Activated T-helper 2 cell treated with anti-CD3 and anti-CD28 coated beads, Interferon-gamma antibody, Interleukin-2, Interleukin-4, amounts not matched to agents 10 μg/mL and 5 μg/mL and 100 μg/mL, durations not matched to agents 14 hours and 24 hours and 36 hours (primary cell): ENCODE measurements around the gene CFAP141. TPM values are rescaled to one million over a fixed set of nuclear protein-coding genes. Genes with fewer than 3 reads are reported as not detected.

Experiments
- DNase-seq: peaks from one replicate; pipeline ENCODE4 v3.0.0; 2021; ENCODE audit warnings: low spot score
- H3K27ac Mint-ChIP-seq: one replicate; pipeline ENCODE4 v1.8.0; 2021; ENCODE audit warnings: mixed read lengths
- H3K27me3 Mint-ChIP-seq: one replicate; pipeline ENCODE4 v1.8.0; 2021; ENCODE audit warnings: low read depth, mixed read lengths
- H3K36me3 Mint-ChIP-seq: one replicate; pipeline ENCODE4 v1.8.0; 2021; ENCODE audit warnings: low read depth, mixed read lengths
- H3K4me1 Mint-ChIP-seq: one replicate; pipeline ENCODE4 v1.8.0; 2021; ENCODE audit warnings: low read depth, mixed read lengths
- H3K4me3 Mint-ChIP-seq: one replicate; pipeline ENCODE4 v1.8.0; 2021; ENCODE audit warnings: low read depth, mild to moderate bottlenecking, moderate library complexity, mixed read lengths
- H3K9me3 Mint-ChIP-seq: one replicate; pipeline ENCODE4 v1.8.0; 2021; ENCODE audit warnings: mixed read lengths
- intact Hi-C: fragments of 100-400 bp; cut with micrococcal nuclease; formaldehyde crosslinking; loops from one replicate; pipeline ENCODE4 v1.15.1; 2023
- total RNA-seq: library from RNA; stranded (reverse); gene quantifications from 2 replicates; pipeline ENCODE4 v1.2.3, GENCODE V29; 2022

The CFAP141 gene
- total RNA-seq, 1 donor from 2014 or later = not detected

DNA sequence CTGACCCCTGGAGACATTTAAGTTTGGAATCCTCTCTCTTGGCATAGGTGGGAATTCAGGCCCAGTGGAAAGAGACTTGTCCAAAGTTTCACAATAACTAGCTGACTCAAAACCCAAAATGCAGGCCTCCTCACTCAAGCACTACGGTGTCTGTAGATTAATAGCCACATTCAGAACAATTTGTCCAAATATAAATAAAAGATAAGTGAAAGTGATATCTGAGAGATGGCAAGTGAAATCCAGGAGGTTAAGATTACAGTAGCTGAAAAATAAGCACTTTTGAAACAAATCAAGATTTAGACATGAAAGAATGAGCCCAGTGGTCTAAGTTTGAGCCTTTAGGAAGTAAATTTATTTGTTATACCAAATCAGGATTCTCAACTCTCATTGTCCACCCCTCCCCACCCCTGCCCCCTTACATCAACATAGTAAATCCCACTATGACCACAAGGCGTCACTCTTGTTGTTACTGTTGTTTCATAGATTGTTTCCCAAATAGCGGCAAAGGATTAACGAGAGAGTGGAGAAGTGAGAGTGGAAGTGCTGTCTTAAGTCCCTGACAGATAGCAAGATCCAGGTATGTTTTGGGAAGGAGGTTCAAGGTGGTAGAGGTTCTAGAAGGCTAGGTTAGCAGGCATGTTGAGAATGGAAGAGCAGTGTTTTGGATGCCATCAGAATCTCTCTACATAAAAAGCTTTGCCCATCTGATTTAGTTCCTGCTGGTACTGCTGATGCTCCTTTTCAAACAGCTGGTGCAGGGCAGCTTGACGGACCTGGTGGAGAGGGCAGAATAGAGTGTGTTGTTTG, 7.2 kb downstream of the CFAP141 start:
- Mint-ChIP-seq H3K36me3 (no peaks in the 10 kb centered on the region), H3K4me1 (no peaks in the 10 kb centered on the region), H3K9me3 (no peaks in the 10 kb centered on the region), H3K27me3 (peaks cover 5% of the 10 kb centered on the region), H3K4me3 (no peak overlapping the region), H3K27ac (no peak overlapping the region)
- DNase-seq = no peak
- intact Hi-C loops = loop anchor here (1.0 to 5.0 kb wide), 2 partner anchors 73 to 138 kb away; partner anchors contain the start of gene HAX1

- peaks cover 3% of the 10 kb centered on the region for H3K4me1 Mint-ChIP-seq
- H3K36me3 Mint-ChIP-seq = no peaks in the 10 kb centered on the region
- H3K27me3 Mint-ChIP-seq = peaks cover 34% of the 10 kb centered on the region
- H3K27ac Mint-ChIP-seq = no peak overlapping the region
- no peaks in the 10 kb centered on the region for H3K9me3 Mint-ChIP-seq
- no peak overlapping the region for H3K4me3 Mint-ChIP-seq
- no peak for DNase-seq
- intact Hi-C loops = no loop called here
Observed at GRCh38 chr1:154193821-154194220, 12.3 kb downstream of the CFAP141 start.

DNA sequence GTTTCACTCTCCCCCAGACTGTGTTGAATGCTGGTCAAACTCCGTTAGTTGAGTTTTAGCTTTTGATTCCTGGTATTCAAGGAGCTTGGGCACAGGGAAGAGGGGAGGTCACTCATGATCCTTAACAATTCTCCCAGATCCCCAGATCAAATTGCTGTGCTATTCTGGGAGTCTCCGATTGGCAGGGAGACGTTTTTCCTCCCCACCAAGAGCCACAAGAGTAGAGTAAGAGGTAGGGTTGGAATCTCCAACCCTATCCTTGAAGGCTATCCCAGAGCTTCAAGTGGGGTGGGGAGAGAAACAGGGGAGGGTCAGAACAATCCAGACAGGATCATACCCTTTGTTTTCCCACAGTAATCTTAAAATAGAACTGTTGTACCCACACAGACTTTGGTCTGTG, 13.7 kb downstream of the CFAP141 start:
- H3K4me3 Mint-ChIP-seq = no peak overlapping the region
- intact Hi-C loops = no loop called here
- no peaks in the 10 kb centered on the region for H3K36me3 Mint-ChIP-seq
- H3K27me3 Mint-ChIP-seq = peaks cover 37% of the 10 kb centered on the region
- DNase-seq = no peak
- peaks cover 3% of the 10 kb centered on the region for H3K4me1 Mint-ChIP-seq
- H3K9me3 Mint-ChIP-seq = no peaks in the 10 kb centered on the region
- no peak overlapping the region for H3K27ac Mint-ChIP-seq

- Mint-ChIP-seq H3K36me3 (no peaks in the 10 kb centered on the region), H3K4me3 (no peak within 1 kb of the TSS), H3K4me1 (peaks cover 3% of the 10 kb centered on the region), H3K27me3 (peaks cover 37% of the 10 kb centered on the region), H3K27ac (no peak within 1 kb of the TSS), H3K9me3 (no peaks in the 10 kb centered on the region)
- intact Hi-C loops = no loop called here
- no peak for DNase-seq
Observed at GRCh38 chr1:154191990-154192461, 14.1 kb downstream of the CFAP141 start, which contains the start of gene TPM3. Gene TPM3, minus strand, starts transcription at chr1:154192100. Its CDS starts 82 bp downstream, at chr1:154192018.

DNA sequence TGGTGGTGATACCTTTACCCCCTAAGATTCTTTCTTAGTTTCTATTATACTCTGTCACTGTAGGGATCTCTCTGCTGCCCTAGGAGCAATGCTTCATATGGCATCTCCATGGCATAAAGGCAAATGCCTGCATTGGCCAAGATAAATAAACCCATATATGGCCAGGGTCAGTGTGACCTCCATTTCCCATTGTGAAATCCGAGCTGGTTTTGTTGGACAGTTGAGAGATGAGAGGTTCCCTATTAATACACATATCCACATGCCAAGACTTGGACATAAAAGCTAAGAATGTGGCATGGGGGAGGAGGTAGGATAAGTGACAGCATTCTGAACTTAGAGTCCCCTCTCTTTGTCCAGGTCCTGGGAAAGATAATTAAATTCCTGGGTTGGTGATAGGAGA, 15.6 kb downstream of the CFAP141 start:
- peaks cover 37% of the 10 kb centered on the region for H3K27me3 Mint-ChIP-seq
- intact Hi-C loops = no loop called here

GRCh38 chr1:154186852-154187501, 19.2 kb downstream of the CFAP141 start:
- Mint-ChIP-seq H3K36me3 (peaks cover 7% of the 10 kb centered on the region), H3K27ac (no peak overlapping the region), H3K9me3 (no peaks in the 10 kb centered on the region), H3K4me3 (no peak overlapping the region), H3K4me1 (peaks cover 14% of the 10 kb centered on the region), H3K27me3 (peaks cover 16% of the 10 kb centered on the region)
- intact Hi-C loops = loop anchor here (1.0 kb wide), 1 partner anchor 85 kb away; the partner anchor contains the start of gene HAX1
- no peak for DNase-seq

More for the DNA sequence above, 15.6 kb downstream of the CFAP141 start:
- no peaks in the 10 kb centered on the region for H3K36me3 Mint-ChIP-seq
- H3K9me3 Mint-ChIP-seq = no peaks in the 10 kb centered on the region
- no peak overlapping the region for H3K4me3 Mint-ChIP-seq
- H3K27ac Mint-ChIP-seq = no peak overlapping the region
- DNase-seq = no peak
- peaks cover 12% of the 10 kb centered on the region for H3K4me1 Mint-ChIP-seq

GRCh38 chr1:154186177-154186576, 20.0 kb downstream of the CFAP141 start:
- no peak overlapping the region for H3K4me3 Mint-ChIP-seq
- intact Hi-C loops = loop anchor here (1.0 kb wide), 1 partner anchor 86 kb away; the partner anchor contains the start of gene HAX1
- no peaks in the 10 kb centered on the region for H3K9me3 Mint-ChIP-seq
- peak; percentile 56 for DNase-seq
- H3K27me3 Mint-ChIP-seq = peaks cover 8% of the 10 kb centered on the region
- H3K4me1 Mint-ChIP-seq = peaks cover 19% of the 10 kb centered on the region
- H3K36me3 Mint-ChIP-seq = peaks cover 15% of the 10 kb centered on the region
- no peak overlapping the region for H3K27ac Mint-ChIP-seq

DNA sequence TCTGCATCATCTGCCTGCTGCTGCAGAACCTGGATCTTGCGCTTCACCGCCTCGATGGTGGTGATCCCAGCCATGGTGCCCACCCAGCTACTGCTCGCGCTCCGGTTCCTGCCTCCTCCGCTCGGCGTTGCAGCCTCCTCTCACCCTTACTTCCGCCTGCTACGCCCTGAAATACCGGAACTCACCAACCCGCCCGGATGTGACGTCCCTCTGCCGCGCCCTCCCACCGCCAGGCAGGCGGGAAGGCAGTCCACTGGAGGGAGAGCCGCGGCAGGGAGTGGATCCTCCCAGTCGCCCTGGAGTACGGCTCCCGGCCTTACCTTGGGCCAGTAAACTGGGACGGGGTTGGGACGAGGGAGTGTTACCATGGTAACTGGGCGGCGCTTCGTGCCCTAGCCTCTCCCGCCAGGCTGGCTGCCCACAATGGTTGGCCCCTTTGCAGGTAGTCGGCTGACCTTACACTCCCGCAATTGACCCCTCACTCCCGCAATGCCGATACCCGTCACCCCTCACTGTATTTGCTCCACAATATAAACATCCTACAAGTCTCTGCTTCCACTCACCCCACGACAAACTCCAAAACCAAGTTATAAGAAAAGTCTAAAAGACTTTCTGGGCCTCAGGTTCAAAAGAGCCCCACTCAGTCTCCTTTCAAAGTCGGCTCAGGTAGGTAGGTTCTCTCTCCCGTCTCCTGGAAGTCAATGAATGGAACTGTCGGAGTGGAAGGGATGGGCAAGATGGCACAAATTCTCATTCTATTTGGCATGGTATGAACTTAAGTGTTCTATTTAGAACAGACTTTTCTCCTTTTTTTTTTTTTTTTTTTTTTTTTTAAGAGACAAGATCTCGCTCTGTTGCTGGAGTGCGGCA, 22.9 kb downstream of the CFAP141 start:
- Mint-ChIP-seq H3K4me3 (peak overlapping the region; percentile 99), H3K4me1 (peaks cover 43% of the 10 kb centered on the region), H3K27me3 (peaks cover 3% of the 10 kb centered on the region), H3K9me3 (no peaks in the 10 kb centered on the region), H3K36me3 (peaks cover 40% of the 10 kb centered on the region), H3K27ac (peak overlapping the region; percentile 98)
- intact Hi-C loops = loop anchor here (2.0 to 5.0 kb wide), 3 partner anchors 144 to 512 kb away; partner anchors contain the start of genes ATP8B2, ILF2 and RPS27
- DNase-seq = peak; percentile 93

- H3K36me3 Mint-ChIP-seq = peaks cover 47% of the 10 kb centered on the region
- DNase-seq = peak; percentile 80
- H3K4me3 Mint-ChIP-seq = peak overlapping the region; percentile 99
- intact Hi-C loops = loop anchor here (1.0 to 5.0 kb wide), 8 partner anchors 11 to 512 kb away; partner anchors contain the start of genes ATP8B2, HAX1, ILF2 and RPS27
- H3K27me3 Mint-ChIP-seq = no peaks in the 10 kb centered on the region
- H3K9me3 Mint-ChIP-seq = no peaks in the 10 kb centered on the region
- H3K4me1 Mint-ChIP-seq = peaks cover 50% of the 10 kb centered on the region
- H3K27ac Mint-ChIP-seq = peak overlapping the region; percentile 98
Observed at GRCh38 chr1:154182344-154183045, 23.6 kb downstream of the CFAP141 start.

GRCh38 chr1:154181944-154182343, 24.2 kb downstream of the CFAP141 start:
- no peak for DNase-seq
- no peaks in the 10 kb centered on the region for H3K27me3 Mint-ChIP-seq
- no peaks in the 10 kb centered on the region for H3K9me3 Mint-ChIP-seq
- intact Hi-C loops = loop anchor here (1.0 to 5.0 kb wide), 8 partner anchors 11 to 511 kb away; partner anchors contain the start of genes ATP8B2, HAX1, ILF2 and RPS27
- peak overlapping the region; percentile 99 for H3K4me3 Mint-ChIP-seq
- H3K36me3 Mint-ChIP-seq = peaks cover 53% of the 10 kb centered on the region
- peaks cover 55% of the 10 kb centered on the region for H3K4me1 Mint-ChIP-seq
- H3K27ac Mint-ChIP-seq = peak overlapping the region; percentile 98

GRCh38 chr1:154179946-154180687, 26.0 kb downstream of the CFAP141 start:
- H3K36me3 Mint-ChIP-seq = peaks cover 68% of the 10 kb centered on the region
- H3K9me3 Mint-ChIP-seq = no peaks in the 10 kb centered on the region
- intact Hi-C loops = loop anchor here (5.0 kb wide), 2 partner anchors 147 to 188 kb away; partner anchors contain the start of genes ATP8B2 and RPS27

More at GRCh38 chr1:154179946-154180687, 26.0 kb downstream of the CFAP141 start:
- no peaks in the 10 kb centered on the region for H3K27me3 Mint-ChIP-seq
- peak overlapping the region; percentile 64 for H3K27ac Mint-ChIP-seq
- DNase-seq = no peak
- peak overlapping the region; percentile 81 for H3K4me3 Mint-ChIP-seq
- H3K4me1 Mint-ChIP-seq = peaks cover 55% of the 10 kb centered on the region
